Suppressor macrophage (primary cell): Measurements from ENCODE around the gene INPP5J.

Source experiments
- DNase-seq, 4 experiments: peaks; one replicate each; pipeline ENCODE4 v3.0.0-alpha.2; 2020 to 2022

INPP5J gene

DNA sequence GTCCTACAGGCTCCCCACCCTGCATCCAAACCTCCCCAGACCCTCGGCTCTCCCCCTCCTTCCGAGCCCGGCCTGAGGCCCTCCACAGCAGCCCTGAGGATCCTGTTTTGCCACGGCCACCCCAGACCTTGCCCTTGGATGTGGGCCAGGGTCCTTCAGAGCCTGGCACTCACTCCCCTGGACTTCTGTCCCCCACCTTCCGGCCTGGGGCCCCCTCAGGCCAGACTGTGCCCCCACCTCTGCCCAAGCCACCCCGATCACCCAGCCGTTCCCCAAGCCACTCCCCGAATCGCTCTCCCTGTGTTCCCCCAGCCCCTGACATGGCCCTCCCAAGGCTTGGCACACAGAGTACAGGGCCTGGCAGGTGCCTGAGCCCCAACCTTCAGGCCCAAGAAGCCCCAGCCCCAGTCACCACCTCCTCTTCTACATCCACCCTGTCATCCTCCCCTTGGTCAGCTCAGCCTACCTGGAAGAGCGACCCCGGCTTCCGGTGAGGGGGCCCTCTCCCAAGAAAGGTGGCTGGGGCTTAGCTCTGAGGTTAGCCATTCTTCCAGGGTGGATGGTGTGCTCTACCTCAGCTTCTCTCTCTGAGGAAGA is 2.9 kb downstream of the INPP5J start:
- DNase-seq: no peak

- no peak for DNase-seq
Measured at GRCh38 chr22:31126128-31126868, 3.5 kb downstream of the INPP5J start.

DNA sequence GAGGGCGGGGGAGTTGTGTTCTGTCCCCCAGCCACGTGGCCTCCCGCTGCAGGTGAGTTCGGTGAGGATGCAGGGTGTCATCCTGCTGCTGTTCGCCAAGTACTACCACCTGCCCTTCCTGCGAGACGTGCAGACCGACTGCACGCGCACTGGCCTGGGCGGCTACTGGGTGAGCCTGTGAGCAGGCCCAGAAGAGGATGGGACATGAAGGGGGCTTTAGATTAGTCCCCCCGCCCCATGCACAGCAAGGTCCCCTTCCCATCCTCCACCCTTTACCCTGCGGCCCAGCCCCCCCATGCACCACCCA is 4.1 kb downstream of the INPP5J start:
- DNase-seq: no peak

DNA sequence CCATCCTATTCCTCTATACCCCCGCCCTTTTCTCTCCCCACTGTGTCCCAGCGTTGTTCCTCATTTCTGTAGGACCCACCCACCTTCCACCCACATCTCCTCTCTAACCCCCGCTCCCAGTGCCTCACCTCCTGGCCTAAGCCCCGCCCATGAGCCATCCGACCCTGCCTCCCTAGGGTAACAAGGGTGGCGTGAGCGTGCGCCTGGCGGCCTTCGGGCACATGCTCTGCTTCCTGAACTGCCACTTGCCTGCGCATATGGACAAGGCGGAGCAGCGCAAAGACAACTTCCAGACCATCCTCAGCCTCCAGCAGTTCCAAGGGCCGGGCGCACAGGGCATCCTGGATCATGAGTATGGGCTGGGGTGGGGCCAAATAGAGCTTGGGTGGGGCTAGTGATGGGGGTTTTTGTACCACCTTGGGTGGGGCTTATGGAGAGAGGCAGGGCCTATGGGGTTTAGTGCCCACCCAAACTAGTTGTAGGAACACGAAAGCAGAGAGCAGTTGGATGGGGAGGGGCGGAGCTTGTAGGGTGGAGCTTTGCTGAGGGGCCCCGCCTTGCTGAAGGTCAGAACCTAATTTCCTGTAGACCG is 4.5 kb downstream of the INPP5J start:
- peak in 3 of 4 experiments; percentile 29 to 48 (median 41) for DNase-seq

GRCh38 chr22:31128156-31128555 is 5.4 kb downstream of the INPP5J start:
- no peak for DNase-seq

DNA sequence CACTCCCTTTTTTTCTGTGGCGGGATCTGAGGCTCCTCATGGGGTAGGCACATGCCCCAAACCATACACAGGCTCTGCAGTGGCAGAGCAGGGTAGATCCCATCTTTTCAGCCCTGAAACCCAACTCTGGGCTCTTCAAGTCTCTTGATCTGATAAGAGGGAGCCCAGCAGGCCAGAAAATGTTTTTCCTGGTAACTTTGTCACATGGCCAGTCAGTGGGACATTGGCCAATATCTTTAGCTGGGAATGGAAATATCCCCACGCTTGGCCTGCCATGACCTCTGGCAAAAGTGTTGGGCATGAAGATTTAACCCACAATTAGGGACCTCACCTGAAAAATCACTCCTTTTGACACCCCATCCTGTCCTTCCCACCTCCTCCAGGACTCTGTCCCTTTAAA is 8.1 kb downstream of the INPP5J start:
- DNase-seq: no peak

DNA sequence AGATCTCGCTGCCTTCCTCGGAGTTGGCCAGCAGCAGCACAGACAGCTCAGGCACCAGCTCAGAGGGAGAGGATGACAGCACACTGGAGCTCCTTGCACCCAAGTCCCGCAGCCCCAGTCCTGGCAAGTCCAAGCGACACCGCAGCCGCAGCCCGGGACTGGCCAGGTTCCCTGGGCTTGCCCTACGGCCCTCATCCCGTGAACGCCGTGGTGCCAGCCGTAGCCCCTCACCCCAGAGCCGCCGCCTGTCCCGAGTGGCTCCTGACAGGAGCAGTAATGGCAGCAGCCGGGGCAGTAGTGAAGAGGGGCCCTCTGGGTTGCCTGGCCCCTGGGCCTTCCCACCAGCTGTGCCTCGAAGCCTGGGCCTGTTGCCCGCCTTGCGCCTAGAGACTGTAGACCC is 11.1 kb downstream of the INPP5J start:
- DNase-seq: no peak

- DNase-seq: no peak
Measured at GRCh38 chr22:31134688-31135087, 11.9 kb downstream of the INPP5J start.

- no peak for DNase-seq
Measured at GRCh38 chr22:31135706-31136105, 12.9 kb downstream of the INPP5J start.

DNA sequence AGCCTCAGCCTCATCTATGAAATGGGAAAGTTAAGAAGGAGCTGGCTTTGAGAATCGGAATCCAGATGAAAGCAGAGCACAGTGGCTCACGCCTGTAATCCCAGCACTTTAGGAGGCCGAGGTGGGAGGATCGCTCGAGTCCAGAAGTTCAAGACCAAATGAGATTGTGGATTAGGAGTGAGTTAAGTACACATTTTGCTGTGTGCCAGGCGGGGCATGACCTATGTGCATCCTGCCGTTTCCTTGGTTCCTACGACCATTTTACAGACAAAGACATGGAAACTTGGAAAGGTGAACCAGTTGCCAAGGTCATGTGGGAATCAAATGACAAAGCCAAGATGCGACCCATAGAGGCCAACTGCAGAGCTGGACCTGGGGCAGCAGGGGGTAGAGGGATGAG is 13.4 kb downstream of the INPP5J start:
- no peak for DNase-seq

- DNase-seq: no peak
Measured at GRCh38 chr22:31136711-31137110, 13.9 kb downstream of the INPP5J start.

- no peak for DNase-seq
Measured at GRCh38 chr22:31137721-31138120, 15.0 kb downstream of the INPP5J start.

DNA sequence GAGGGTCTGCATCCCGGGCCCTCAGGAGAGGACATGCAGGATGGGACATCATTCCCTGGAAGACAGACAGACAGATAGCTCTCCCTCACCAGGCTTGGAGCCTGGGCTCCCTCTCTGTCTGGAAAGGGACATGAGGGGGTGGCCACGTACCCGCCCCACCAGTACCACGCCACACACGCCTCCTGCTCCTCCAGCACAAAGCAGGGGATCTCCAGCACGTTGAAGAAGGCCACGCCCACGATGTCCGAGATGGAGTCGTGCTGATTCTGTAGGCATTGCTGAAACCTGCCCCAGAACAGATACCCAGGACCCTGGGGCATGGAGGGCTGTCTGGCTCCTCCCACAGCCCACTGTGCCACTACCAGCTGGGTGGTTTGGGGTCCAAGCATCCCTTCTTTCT is 15.4 kb downstream of the INPP5J start:
- DNase-seq: no peak

- no peak for DNase-seq
Measured at GRCh38 chr22:31139066-31139465, 16.3 kb downstream of the INPP5J start.

DNA sequence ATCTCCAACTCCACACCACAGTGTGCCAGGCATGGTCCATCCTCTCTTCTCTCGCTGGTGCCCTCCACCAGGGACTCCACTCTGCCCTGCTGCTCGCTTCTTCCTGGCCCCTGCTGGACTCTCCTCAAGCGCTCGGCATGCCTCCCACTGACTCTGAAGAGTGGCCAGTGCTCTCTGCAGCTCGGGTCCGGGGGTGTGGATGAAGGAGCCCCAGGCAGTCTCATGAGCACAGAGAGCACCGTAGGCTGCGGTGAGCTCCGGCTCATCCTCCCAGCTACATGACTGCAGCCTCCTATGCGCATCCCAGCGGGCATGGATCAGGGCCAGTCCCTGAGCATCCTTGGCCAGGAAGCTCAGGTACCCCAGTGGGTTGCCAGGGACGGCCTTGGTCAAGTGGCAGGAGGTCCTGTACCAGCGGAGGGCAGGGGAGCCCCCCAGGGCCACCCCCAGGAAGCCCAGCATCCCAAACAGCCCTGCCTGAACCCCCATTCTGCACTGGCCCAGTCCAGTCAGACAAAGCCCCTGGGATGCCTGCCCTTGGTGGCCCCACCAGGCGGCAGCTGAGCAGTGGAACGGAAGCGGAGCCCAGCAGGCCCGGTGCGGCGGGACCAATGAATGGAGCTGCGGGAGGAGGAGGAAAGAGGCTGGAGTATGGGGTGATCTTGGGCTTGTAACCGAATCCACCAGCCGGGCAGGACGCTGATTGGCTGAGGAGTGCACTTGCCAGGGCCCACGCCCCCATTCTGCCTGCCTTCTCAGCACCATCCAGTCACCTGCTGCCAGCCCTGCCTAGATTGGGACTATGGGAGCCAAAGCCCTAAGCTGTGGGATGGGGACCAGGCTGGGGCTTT is 17.3 kb downstream of the INPP5J start, which contains the start of gene PLA2G3:
Gene PLA2G3 (minus strand): TSS at position 643 of the 851 bp plus-strand sequence. CDS start 154 bp downstream, at position 489.
- no peak for DNase-seq

DNA sequence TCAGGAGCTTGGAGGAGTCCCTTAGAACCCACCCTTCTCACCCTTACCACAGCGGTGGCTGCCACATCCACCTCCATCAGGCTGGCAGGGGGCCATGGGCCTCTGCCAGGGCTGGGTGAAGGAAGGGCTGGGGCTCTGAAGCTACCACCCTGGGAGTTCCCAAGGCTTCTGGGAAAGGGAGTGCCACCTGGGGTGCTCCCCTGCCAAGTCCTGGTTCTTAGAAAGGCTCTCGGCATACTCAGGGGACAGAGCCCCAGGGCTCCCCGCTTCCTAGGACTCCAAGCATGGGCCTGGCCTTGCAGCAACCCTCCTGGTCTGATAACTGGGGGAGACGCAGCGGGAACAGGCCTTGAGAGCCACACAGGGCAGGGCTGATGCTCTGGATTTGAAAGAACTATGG is 18.0 kb downstream of the INPP5J start:
- no peak for DNase-seq

DNA sequence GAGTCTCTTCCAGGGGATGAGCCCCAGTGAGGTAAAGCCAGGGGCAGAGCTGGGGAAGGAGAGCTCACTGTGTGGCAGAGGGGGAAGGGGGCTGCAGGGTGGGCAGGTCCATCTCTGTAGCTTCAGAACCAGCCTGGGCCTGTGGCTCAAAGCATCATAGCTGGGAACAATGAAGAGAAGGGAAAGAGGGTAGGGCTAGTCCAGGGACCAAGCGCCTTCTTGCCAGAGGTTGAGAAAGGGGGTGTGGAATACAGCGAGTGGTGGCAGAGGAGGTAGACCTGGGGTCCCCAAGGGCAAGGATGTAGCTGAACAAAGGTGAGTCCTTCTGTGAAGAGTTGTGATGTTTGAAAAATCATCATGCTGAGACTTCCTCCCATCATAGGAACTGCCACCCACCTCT is 18.8 kb downstream of the INPP5J start:
- DNase-seq: no peak

DNA sequence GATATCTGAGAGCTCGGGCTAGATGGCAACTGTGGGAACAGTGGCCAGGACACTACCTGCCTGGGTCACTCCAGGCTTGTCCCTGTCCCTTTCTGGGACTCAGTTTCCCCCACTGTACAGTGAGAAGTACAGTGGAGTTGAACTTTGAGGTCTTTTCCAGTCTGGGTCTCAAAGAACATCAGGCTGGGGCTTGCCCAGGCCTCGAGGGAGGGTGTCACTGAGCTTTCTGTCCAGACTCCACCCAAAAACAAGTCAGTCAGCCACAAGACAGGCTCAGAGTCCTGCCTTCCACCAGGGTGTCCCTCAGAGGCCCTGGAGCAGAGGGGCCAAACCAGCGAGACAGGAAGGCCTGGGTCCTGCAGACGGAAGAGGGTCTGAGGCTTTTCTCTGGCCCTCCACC is 19.5 kb downstream of the INPP5J start:
- DNase-seq: no peak

DNA sequence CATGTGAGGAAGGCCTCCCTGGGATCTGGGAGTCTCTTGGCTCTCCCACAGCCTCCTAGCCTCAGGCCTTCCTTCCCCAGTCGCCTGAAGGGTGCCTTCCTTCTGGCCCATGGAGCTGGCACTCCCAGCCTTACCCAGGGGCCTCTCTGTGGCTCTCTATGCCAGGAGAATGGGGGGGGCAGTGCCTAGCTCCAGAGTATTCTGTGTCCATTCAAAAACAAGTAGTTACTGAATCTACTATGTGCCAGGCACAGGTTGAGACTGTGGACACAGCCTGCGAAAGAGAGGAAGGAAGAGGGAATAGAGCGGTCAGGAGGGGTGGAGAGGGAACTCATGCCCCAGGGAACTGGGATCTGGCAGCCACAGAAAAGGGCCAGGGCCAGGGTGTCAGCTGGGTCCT is 20.3 kb downstream of the INPP5J start:
- no peak for DNase-seq

DNA sequence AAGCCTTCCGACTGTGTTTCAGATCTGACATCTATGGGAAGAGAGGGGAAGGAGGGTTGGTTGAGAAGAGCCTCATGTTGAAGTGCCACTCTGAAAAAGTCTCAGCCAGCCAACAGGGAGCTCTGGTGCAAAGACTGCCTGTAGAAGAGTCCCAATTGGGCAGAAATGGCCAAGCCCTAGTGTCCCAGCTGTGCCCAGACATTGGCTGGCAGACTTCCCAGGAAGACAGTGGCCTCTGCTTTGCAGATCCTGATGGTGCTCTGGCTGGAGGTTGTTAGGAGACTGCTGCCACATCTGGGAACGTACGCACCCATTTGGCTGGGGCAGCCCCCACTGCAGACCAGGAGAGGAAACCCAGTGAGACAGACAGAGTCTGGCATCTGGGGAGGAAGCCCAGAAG is 20.8 kb downstream of the INPP5J start:
- no peak for DNase-seq

GRCh38 chr22:31144223-31144622 is 21.5 kb downstream of the INPP5J start:
- no peak for DNase-seq

DNA sequence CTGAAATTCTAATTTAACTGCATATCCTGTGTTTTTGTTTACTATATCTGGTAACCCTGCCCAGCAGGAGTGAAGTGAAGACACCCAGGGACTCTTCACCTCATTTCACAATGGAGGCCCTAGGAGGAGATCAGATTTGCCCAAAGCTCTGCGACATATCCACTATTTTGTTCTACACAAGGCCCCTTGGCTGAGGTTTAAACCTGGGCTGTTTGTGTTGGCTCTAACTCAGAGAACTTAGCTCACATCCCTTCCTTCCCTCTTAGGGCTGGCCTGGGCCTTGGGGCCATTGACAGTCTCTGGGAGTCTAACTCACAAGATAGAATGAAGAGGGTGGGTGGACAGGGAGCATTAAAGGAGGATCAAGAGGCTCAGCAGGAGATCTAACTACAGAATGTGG is 25.7 kb downstream of the INPP5J start:
- DNase-seq: no peak

- DNase-seq: peak; percentile 58 to 75 (median 68)
Measured at GRCh38 chr22:31148953-31149627, 26.3 kb downstream of the INPP5J start.
